Cerebellar cortex (tissue), 1 donor: ENCODE results near the gene PRKCH.

ENCODE experiments used
- DNase-seq: peaks from one replicate; pipeline ENCODE4 v3.0.0-alpha.2; 2015; ENCODE audit warnings: low spot score

The PRKCH gene

GRCh38 chr14:61338457-61338856 is 17.1 kb downstream of the PRKCH start:
- DNase-seq: no peak

DNA sequence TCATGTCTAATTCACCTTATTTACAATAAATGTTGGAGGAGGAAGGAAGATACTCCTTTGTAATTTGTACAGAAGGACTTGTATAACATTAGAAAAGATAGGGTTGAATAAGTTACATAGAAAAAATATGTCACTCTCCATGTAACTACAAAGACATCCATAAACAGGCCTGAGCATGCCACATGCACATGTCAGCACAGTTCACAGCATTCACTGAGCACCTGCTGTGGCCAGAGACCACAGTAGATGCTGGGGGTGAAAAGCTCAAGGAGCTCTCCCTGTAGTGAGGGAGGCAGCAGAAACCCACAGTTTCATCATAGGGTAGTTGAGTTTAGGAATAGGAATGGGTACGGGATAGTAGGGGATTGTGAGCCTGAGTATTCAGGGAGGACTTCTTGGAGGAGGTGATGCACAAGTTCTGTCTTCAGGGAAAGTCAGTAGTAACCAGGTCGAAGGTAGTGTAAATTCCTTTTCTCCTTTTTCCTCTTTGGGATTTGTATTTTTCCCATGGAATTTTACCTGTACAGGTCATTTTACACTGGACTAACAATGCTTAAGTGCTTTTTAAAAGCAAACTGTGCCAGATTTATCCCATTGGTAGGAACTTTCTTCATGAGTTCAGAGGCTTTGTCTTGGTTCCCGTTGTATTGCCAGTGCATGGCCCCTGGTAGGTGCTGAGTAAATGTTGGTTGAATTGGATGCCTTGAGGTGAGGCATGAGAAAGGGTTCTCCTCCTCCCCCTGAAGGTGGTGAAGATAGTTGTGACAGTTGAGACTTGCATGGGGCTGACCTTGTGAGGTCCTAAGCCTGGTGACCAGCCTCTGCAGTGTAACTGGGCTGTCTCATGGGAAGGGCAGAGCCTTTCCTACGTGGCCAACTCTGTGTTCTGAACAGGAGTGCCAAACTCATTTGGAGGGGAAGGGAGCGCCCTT is 20.2 kb downstream of the PRKCH start:
- no peak for DNase-seq

GRCh38 chr14:61342486-61342885 is 21.1 kb downstream of the PRKCH start:
- no peak for DNase-seq

GRCh38 chr14:61342932-61343331 is 21.6 kb downstream of the PRKCH start:
- no peak for DNase-seq

GRCh38 chr14:61343471-61343870 is 22.1 kb downstream of the PRKCH start:
- no peak for DNase-seq

DNA sequence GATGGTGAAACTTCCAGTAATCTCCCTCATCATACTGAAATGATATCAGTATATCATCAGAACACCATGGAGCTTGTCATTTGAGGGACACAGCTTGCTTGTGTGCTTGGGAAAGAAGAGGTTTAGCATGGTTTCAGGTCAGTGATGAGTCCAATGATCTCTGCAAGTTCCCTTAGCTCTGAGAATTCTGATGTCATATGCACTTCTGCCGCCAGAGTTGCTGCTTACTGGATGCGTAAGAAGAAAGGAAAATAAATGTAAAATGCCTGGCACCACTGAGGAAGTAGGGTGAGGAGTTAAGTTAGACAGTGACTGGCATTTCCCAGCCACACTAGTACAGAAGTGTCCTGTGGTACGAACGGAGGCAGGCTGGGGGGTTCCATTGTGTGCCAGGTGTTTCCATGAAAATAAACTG is 22.6 kb downstream of the PRKCH start:
- no peak for DNase-seq

DNA sequence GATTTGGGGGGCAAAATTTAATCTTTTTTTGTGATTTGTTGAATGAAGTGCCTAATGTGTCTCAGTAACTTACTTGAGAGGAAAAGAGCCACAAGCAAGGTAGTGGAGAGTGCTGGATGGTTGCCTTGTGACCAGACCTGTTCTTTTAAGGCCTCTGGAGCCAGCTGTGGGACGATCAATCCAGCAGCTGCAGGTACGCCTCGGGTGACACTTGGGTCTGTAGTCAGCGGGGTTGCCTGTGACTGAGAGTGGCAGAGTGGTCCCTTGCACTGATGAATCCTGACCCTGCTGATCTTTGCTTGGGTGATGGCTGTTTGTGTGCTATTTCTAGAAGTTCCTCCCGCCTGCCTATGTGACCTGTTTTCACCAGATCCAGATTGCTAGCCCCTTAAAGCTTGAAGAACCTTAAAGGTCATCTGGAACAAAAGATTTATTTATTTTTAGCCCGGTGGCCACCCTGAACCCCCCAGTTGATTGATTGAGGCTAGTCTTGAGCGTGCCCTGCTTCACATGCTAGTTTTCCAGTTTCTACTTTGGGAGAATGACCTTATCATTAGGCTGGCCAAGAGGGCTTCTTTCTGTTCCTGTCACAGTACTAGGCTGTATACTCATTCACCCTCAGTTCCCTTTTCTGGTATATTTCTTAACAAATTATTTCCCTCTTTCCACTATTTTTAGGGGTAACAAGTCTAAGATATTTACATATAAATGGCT is 23.2 kb downstream of the PRKCH start:
- DNase-seq: no peak

DNA sequence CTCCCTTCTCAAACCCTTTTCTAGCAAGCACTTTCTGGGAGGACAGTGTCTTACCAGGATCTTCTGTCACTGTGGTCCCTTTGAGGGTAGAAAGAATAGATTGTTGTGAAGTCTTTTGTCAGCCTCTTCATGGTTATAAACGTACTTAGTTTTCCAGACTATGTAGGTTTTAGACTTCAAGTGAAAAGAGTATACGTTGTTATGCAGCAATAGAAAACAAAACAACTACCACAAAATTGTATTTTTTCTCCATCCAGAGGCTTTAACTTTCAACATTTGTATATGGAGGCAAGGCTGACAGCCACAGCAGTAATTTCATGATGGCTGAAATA is 23.7 kb downstream of the PRKCH start:
- no peak for DNase-seq

DNA sequence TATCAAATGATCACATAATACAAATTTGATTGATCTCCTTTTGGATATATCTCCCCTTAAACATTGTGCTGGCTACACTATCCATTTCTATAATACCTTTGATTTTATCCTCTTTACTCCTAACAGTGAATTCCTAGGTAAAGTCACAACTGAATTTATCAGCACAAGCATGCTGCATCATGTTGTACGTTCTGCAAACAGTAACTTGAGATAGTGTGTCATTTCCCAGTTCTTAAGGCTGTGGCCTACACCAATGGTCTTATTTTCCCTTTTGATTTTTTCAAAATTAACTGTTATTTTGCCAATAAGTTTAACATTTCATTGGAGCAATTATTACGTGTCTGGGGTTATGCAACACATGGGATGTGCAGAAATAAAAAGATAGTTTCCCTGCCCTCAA is 24.8 kb downstream of the PRKCH start:
- DNase-seq: no peak

GRCh38 chr14:61346793-61347192 is 25.4 kb downstream of the PRKCH start:
- DNase-seq: no peak

- no peak for DNase-seq
Observed at GRCh38 chr14:61347826-61348443, 26.6 kb downstream of the PRKCH start.

DNA sequence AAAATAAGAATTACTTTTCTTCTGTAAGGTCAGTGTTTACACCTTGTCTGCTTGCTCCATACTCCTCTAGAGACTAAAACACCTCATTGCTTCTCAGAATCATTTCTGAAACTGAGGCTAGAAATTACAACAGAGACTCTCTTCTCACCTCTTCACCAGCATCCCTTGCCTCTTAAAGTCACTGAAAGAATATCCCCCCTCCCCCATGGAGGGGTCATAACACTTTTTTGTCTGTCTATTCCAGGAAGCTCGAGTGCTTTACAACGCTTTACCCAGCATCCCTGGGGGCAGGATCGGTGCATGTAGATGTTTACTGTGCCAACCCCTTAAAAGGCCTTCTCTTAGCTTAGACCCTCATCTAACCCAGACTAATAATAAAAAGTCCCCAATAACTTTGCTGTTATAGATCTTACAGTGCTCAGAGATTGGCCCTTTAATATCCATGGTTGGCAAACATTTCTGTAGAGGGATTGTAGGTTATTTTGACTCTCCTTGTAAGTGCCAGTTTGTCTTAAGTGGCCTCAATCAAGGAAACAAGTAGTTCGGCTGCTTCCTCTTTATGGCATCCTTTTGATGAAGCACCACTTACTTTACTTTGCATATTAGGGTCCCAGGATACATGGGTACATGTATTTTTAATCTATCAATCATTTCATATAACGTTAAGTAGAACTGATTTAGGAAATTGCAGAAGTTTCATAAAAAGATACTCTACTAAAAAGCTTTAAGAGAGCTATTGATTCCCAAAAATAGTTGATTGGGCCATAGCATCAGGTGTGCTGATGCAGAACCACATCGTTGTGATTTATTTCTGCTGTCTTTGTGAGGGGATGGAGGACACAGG is 29.3 kb downstream of the PRKCH start:
- no peak for DNase-seq

- no peak for DNase-seq
Observed at GRCh38 chr14:61351477-61351876, 30.1 kb downstream of the PRKCH start.

GRCh38 chr14:61355892-61356325 is 34.5 kb downstream of the PRKCH start:
- DNase-seq: no peak

DNA sequence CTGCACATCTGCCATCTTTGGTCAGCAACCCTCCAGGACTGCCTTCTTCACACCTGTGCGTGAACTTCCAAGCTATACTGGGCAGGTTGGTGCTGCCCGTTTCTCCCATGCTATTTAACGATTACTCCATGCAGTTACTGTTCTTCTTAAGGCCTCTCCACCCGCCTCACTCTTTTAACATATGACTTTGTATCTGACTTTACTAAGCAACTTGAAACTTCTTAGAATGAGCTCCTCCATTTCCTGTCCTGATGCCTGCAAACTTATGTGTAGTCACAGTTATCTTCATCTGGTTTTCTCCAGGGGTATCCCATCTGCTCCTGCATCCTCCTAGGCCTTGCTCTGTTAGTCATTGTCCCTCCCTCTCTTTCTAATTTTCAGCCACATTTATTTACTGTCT is 35.7 kb downstream of the PRKCH start:
- DNase-seq: no peak

DNA sequence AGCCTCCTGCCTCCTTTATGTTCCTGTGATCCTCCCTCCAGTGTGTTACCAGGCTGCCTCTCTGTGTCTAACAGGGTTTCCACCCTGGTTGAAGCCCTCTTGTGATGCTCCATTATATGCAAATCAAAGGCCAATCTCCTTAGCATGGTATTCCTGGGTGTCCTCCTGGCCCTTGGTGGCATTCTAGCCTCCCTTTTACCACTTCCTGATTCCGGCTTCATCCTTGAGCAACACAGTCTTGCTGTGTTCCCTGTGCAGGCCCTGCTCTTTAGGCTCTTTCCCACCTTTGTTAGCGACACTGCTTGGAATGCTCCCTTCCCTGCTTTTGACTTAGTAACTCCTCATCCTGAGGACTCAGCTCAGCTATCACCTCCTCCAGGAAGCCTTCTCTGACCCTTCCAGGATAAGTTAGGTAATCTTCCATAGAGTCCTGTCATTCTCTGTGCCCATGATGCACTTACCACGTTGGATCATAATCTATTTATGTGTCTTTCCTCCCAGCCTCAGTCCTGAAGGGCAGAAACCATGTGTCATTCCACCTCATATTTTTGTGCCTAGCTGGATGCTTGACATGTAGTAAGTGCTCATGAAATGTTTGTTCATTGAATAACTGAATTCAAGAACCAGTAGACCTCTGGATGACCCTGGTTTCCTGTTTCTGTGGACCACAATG is 37.3 kb downstream of the PRKCH start:
- DNase-seq: no peak

- no peak for DNase-seq
Observed at GRCh38 chr14:61360796-61361525, 39.6 kb downstream of the PRKCH start.

GRCh38 chr14:61362072-61362750 is 40.8 kb downstream of the PRKCH start:
- DNase-seq: no peak

GRCh38 chr14:61364243-61364642 is 42.9 kb downstream of the PRKCH start:
- no peak for DNase-seq

DNA sequence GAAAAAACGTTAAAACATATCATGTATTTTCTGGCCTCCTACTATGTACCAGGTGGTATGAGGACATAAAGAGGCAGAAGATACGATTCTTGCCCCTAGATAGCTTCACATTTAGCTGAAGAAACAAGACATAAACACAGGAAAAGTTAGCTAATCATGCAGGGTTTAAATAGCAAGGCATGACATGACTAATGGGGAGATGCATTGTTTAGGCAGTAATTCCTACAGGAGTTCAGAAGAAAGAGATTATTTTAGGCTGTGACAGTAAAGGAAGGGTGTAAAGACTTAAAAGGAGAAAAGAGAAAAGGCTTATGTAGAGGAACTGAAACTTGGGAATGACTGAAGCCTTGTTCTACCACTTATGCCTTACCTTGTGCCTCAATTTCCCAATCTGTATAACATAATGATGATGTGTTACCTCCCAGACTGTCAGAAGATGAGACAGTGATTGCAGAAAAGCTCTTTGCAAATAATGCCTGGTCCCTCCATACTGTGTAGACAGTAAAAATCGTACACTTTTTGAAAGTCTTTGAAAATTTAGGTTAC is 44.4 kb downstream of the PRKCH start:
- no peak for DNase-seq
